LNCAP (cell line): ENCODE results near the gene C16orf78.

Experiments
- TF ChIP-seq, protein P1 (sequence below): fragments of 450-650 bp; IDR thresholded peaks from 2 replicates; pipeline ENCODE4 v1.5.1; 2017; ENCODE audit warnings: mild to moderate bottlenecking

C16orf78 gene

DNA sequence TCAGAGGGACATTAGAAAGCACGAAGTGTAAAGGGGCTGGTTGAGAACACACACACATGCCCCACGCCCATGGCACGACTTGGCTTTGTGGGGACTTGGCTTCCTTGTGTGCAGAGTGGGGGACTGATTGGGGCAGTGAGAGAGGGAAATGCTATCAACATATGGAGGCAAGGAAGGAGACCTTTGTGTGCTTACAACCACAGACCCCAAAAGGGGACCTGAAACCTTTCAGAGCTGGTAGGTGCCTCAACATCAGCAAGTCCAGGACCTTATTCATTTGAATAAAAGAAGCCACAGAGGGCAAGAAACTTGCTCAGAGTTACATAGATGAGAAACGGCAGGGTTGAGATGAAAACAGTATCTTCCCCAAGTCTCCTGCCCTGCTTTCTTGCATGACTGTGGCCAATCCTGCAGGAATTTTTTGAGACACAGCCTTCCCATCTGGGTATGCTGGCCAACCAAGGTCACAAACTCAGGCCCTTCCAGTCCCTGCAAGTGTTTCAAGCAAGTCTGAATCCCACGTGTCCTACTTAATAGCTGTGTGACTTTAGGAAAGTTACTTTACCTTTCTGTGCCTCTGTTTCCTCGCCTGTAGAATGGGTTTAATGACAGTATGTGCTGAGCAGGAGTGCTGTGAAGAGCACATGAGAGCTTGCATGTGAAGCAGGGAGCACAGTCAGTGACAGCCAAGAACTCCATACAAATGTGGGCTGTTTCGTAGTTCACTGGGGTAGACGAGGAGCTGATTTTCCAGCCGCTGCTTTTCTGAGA is 26.2 kb downstream of the C16orf78 start:
- TF ChIP-seq, protein P1, sequence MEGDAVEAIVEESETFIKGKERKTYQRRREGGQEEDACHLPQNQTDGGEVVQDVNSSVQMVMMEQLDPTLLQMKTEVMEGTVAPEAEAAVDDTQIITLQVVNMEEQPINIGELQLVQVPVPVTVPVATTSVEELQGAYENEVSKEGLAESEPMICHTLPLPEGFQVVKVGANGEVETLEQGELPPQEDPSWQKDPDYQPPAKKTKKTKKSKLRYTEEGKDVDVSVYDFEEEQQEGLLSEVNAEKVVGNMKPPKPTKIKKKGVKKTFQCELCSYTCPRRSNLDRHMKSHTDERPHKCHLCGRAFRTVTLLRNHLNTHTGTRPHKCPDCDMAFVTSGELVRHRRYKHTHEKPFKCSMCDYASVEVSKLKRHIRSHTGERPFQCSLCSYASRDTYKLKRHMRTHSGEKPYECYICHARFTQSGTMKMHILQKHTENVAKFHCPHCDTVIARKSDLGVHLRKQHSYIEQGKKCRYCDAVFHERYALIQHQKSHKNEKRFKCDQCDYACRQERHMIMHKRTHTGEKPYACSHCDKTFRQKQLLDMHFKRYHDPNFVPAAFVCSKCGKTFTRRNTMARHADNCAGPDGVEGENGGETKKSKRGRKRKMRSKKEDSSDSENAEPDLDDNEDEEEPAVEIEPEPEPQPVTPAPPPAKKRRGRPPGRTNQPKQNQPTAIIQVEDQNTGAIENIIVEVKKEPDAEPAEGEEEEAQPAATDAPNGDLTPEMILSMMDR, result no peak

DNA sequence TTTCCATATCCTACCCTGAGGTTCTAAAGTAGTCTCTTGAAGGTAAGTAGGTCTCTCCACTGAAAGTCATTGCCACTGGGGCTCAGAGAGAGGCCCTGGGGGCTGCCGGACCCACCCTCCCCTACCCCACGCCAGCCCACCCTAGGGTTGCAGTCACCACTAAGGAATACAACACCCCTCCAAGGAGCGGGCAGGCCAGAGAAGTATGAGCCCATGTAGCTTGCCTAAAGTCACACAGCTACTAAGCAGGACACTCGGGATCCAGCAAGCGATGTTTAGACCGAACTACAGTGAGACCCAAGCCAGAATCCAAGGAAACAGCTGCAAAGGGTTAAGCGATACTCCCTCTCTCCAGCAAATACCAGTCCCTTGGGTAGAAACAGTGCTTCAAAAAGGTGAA is 27.0 kb downstream of the C16orf78 start:
- TF ChIP-seq, protein P1, result no peak

DNA sequence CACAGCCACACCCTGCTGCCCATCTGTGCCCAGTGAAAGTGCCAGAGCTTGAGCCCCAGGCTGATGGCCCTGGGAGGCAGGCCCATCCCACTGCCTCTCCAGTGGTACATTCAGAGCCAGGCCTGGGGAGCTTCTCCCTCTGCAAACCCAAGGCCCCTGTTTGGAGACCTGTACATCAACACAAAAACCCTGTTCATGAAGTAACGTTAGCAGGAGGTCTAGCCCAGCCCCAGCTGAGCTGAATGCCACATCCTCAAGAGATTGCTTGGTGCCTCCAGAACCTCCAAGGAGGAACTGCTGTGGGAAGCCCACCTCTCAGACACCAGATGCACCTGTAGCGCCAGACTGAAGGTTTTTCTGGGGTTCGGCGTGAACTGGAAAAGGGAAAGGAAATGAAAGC is 31.5 kb downstream of the C16orf78 start:
- TF ChIP-seq, protein P1, result no peak

DNA sequence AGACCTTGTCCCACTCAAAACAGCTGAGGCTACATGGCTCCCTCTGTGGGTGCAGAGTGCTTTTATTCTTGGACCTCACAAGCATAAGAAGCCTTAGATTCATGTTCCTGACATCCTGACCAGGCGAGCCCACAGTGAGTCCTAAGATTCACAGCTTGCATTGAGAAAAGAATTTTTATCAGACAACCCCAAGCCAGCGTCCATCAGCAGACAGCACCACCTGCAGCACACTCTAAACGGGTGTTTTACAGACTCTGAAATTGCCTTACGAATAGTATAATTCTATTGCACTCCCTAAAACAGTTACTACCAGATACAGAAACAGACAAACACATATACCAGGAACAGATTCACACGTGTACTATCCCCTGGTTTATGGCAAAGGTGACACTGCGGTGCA is 31.9 kb downstream of the C16orf78 start:
- TF ChIP-seq, protein P1, result no peak

DNA sequence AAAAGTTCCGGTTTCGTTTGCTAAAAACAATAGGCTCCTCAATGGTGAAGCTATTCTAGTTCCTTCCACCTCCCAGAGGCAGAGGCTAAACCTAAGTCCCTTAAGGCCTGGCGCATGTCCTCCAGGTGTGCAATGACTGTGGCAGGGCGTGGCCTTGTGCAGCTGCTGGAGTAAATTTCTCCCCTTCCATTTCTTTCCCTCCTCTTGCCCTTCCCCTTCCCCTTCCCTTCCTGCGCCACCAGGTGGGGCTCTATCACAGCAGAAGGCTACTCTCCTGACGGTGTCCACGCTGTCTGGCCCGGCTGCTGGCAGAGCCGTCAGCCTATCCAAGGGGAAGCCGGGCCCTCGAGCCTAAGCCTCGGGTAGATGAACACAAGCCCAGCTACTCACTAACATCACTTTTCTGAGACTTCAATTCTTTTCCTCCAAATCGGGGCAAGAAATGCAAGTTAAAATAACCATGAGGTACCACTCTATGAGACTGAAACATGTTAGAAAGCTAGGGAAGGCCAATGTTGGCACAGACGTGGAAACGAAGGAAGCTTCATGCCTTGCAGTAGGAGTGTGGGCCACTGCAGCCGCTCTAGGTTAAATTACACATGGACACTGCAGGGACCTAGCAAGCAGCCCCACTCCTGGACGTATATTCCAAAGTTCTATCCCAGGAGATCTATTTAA is 34.4 kb downstream of the C16orf78 start:
- TF ChIP-seq, protein P1, result peak; percentile 86

DNA sequence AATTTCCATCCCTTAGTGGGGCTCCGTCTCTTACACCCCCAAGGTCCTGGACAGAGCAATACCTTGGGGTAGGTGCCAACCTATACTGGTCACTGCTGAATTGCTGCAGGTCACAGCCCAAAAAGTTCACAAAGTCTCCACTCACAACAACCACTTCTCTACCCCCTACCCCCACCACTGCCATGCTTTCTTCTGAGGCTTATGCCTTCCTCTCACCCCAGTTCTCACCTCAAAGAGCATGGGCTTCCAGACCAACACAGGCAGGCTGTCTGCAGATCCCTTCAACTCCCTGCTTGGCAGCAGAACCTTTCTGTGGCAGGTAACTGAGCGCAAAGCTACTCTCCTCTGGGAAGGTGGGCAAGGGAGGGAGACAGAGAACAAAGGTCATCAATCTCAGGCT is 35.5 kb downstream of the C16orf78 start:
- TF ChIP-seq, protein P1, result no peak

DNA sequence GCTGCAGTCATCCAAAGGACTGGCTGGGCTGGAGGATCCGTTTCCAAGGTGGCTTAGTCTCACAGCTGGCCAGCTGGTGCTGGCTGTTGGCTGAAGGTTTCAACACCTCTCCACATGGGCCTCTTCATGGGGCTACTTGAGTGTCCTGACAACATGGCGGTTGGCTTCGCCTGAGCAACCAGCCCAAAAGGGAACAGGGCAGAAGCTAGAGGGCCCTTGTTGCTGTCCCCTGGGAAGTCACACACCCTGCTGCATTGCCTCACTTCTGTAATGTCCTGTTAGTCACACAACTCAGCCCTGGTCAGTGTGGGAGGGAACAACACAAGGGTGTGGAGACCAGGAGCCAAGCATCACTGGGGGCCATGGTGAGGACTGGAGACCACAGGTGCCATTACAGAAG is 36.6 kb downstream of the C16orf78 start:
- TF ChIP-seq, protein P1, result no peak
